A549 treated with RU486 at 1 μM for 4 hours (cell line): Measurements from ENCODE around the gene BBIP1. TPM values are rescaled to one million over a fixed set of nuclear protein-coding genes. Genes with fewer than 3 reads are reported as not detected.

Experiments used
- total RNA-seq: library from RNA; stranded (reverse); fragments of 200-300 nt; extraction: Qiagen RNA extraction; gene quantifications from 5 replicates; pipeline ENCODE4 v1.2.3, GENCODE V29; 2022; ENCODE audit warnings: low read depth

Gene BBIP1
- 34.8 to 51.2 TPM (median 36.0 TPM) in 5 replicates for total RNA-seq

GRCh38 chr10:110918643-110919348 lies at the start of gene BBIP1:
TSS of gene BBIP1 (minus strand) at chr10:110919180. CDS start at chr10:110918157, 1,023 bp downstream.

GRCh38 chr10:110919349-110919931 lies 460 bp upstream of the BBIP1 start, which contains the start of gene SHOC2:
TSS of gene SHOC2 (plus strand) at chr10:110919604. CDS start at chr10:110964359, 44,755 bp downstream.

GRCh38 chr10:110871298-110872084 lies 47.5 kb downstream of the BBIP1 start, which contains the start of gene PDCD4:
TSS of gene PDCD4 (plus strand) at chr10:110871928. CDS start at chr10:110876028, 4,100 bp downstream.

Other genes with a start within 250 kb of the BBIP1 start
- 31.5 to 35.4 TPM (median 33.2 TPM) in 5 replicates for gene PDCD4, start 47.3 kb downstream of the BBIP1 start, total RNA-seq
- 9.1 to 22.4 TPM (median 19.6 TPM) in 5 replicates for gene SHOC2, start 424 bp upstream of the BBIP1 start, total RNA-seq
- gene ADRA2A, start 157.8 kb upstream of the BBIP1 start, total RNA-seq: 0.05 to 0.07 TPM (median 0.06 TPM) in 4 of 5 replicates, not detected in the other